Testis (tissue), 2 donors: ENCODE results near the gene CDIPT.

Source experiments
- POLR2A ChIP-seq: fragments of 450-650 bp; IDR thresholded peaks from one replicate; pipeline ENCODE4 v1.6.1; 2017; ENCODE audit warnings: antibody characterized with exemption, mild to moderate bottlenecking, moderate library complexity
- TF ChIP-seq, protein P1 (sequence below), 3 experiments: fragments of 450-650 bp in 2 of 3; fragments of 200-600 bp in 1 of 3; sonication (generic) in 1 of 3; IDR thresholded peaks; one replicate each; pipeline ENCODE4 v1.5.1; 2016 to 2019; ENCODE audit warnings: antibody characterized with exemption in 3 of 3, mild to moderate bottlenecking in 2 of 3, moderate library complexity in 1 of 3

GRCh38 chr16:29811896-29812665 lies 50.9 kb downstream of the CDIPT start, which contains the start of gene PRRT2:
- TF ChIP-seq, protein P1, sequence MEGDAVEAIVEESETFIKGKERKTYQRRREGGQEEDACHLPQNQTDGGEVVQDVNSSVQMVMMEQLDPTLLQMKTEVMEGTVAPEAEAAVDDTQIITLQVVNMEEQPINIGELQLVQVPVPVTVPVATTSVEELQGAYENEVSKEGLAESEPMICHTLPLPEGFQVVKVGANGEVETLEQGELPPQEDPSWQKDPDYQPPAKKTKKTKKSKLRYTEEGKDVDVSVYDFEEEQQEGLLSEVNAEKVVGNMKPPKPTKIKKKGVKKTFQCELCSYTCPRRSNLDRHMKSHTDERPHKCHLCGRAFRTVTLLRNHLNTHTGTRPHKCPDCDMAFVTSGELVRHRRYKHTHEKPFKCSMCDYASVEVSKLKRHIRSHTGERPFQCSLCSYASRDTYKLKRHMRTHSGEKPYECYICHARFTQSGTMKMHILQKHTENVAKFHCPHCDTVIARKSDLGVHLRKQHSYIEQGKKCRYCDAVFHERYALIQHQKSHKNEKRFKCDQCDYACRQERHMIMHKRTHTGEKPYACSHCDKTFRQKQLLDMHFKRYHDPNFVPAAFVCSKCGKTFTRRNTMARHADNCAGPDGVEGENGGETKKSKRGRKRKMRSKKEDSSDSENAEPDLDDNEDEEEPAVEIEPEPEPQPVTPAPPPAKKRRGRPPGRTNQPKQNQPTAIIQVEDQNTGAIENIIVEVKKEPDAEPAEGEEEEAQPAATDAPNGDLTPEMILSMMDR (IDR thresholded peaks at IDR 0.05), result no peak
- TF ChIP-seq POLR2A, result no peak
